ENCODE measurements around the gene HMG20B.

Gene HMG20B

GRCh38 chr19:3620817-3621547 lies 48.2 kb downstream of the HMG20B start:
- no peak for DNase-seq (ENCODE audit: low spot score)

- no peak for DNase-seq (ENCODE audit: low spot score)
Measured at GRCh38 chr19:3621689-3622088, 48.9 kb downstream of the HMG20B start.

- no peak for DNase-seq (ENCODE audit: low spot score)
Measured at GRCh38 chr19:3622224-3622623, 49.5 kb downstream of the HMG20B start.

GRCh38 chr19:3623716-3624115 lies 51.0 kb downstream of the HMG20B start:
- no peak for DNase-seq (ENCODE audit: low spot score)

- no peak for DNase-seq (ENCODE audit: low spot score)
Measured at GRCh38 chr19:3625996-3626472, 53.3 kb downstream of the HMG20B start.

- DNase-seq (ENCODE audit: low spot score), result peak; percentile 100
Measured at GRCh38 chr19:3626473-3627350, 54.0 kb downstream of the HMG20B start, which contains the start of gene CACTIN. Gene CACTIN (minus strand): TSS chr19:3626790. CDS start chr19:3626762, 28 bp downstream.

- DNase-seq (ENCODE audit: low spot score), result no peak
Measured at GRCh38 chr19:3627351-3627723, 54.6 kb downstream of the HMG20B start.

All from germinal center (tissue), 1 donor.